ENCODE measurements around the gene HSF2. TPM values are rescaled to one million over a fixed set of nuclear protein-coding genes. Genes with fewer than 3 reads are reported as not detected.

The HSF2 gene
- total RNA-seq, 1 experiment from 2014 or later, result 19.8 TPM

DNA sequence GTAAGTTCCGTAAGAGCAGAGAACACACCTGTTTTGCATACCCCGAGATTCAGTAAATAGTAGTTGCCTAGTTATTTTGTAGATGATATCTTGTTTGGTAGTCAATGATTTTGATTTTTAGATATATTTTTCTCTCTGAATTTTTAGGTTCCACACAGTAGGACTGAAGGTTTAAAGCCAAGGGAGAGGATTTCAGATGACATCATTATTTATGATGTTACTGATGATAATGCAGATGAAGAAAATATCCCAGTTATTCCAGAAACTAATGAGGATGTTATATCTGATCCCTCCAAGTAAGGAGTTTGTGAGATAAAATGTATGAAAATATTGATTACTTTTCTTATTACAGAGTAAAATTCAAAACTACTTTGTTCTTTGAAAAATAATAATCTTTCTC lies 22.6 kb downstream of the HSF2 start (continued):
- TF ChIP-seq, protein P1, sequence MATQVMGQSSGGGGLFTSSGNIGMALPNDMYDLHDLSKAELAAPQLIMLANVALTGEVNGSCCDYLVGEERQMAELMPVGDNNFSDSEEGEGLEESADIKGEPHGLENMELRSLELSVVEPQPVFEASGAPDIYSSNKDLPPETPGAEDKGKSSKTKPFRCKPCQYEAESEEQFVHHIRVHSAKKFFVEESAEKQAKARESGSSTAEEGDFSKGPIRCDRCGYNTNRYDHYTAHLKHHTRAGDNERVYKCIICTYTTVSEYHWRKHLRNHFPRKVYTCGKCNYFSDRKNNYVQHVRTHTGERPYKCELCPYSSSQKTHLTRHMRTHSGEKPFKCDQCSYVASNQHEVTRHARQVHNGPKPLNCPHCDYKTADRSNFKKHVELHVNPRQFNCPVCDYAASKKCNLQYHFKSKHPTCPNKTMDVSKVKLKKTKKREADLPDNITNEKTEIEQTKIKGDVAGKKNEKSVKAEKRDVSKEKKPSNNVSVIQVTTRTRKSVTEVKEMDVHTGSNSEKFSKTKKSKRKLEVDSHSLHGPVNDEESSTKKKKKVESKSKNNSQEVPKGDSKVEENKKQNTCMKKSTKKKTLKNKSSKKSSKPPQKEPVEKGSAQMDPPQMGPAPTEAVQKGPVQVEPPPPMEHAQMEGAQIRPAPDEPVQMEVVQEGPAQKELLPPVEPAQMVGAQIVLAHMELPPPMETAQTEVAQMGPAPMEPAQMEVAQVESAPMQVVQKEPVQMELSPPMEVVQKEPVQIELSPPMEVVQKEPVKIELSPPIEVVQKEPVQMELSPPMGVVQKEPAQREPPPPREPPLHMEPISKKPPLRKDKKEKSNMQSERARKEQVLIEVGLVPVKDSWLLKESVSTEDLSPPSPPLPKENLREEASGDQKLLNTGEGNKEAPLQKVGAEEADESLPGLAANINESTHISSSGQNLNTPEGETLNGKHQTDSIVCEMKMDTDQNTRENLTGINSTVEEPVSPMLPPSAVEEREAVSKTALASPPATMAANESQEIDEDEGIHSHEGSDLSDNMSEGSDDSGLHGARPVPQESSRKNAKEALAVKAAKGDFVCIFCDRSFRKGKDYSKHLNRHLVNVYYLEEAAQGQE (IDR thresholded peaks at IDR 0.05; ENCODE audit: low read depth), result no peak
- TF ChIP-seq RAD21 (IDR thresholded peaks at IDR 0.05; ENCODE audit: low read depth) (no peak), SP1 (IDR thresholded peaks at IDR 0.05; ENCODE audit: low read depth) (no peak), EGR1 (IDR thresholded peaks at IDR 0.05; ENCODE audit: low read depth) (no peak), ZFX (IDR thresholded peaks at IDR 0.05) (no peak), SRF (IDR thresholded peaks at IDR 0.05; ENCODE audit: low read depth) (no peak), POLR2A (IDR thresholded peaks at IDR 0.05; ENCODE audit: borderline replicate concordance, extremely low read depth, insufficient read depth, insufficient read length) (no peak), EZH2 (IDR thresholded peaks at IDR 0.05) (no peak)
- TF ChIP-seq, protein P2, sequence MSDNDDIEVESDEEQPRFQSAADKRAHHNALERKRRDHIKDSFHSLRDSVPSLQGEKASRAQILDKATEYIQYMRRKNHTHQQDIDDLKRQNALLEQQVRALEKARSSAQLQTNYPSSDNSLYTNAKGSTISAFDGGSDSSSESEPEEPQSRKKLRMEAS (IDR thresholded peaks at IDR 0.05), result no peak

DNA sequence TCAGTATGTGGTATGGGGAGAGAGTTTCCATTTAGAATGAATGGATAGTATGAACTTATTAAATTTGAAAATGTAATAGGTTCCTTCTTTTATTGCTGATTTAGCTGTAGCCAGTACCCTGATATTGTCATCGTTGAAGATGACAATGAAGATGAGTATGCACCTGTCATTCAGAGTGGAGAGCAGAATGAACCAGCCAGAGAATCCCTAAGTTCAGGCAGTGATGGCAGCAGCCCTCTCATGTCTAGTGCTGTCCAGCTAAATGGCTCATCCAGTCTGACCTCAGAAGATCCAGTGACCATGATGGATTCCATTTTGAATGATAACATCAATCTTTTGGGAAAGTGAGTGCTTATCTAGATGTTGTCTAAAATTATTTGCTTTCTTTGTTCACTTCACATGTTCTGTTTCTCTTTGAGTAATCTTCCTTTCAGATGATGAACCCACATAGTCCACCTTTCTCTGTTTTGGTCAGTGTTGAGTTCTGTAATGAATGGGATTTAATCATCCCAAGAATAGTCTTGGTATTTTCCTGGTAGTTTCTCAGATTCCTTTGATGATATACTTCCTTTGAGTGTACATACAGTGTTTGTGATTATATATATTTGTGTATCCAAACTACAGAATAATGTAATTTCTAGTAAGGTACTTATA lies 23.3 kb downstream of the HSF2 start:
- H3K36me3 ChIP-seq (ENCODE audit: control insufficient read depth in 1 of 2, insufficient read depth in 2 of 2, low read length in 2 of 2), result peaks cover 25 to 31% of the 10 kb centered on the region in 2 experiments
- no peaks in the 10 kb centered on the region for H4K20me1 ChIP-seq (ENCODE audit: insufficient read depth)
- no peaks in the 10 kb centered on the region for H3K27me3 ChIP-seq (ENCODE audit: insufficient read depth, low read length)
- intact Hi-C loops (cut with micrococcal nuclease), result no loop called here
- DNase-seq (ENCODE audit: low read depth, low spot score), result no peak
- ATAC-seq, result no peak
- no TSS peak for BruUV-seq (replicated peaks)
- ChIA-PET RAD21 (ENCODE audit: low non-redundant PET in 1 of 2, low total read pairs in 2 of 2, uncharacterized antibody in 2 of 2, unreplicated experiment in 2 of 2) (no interaction called here), CTCF (no interaction called here), POLR2A (no interaction called here)
- H3K9ac ChIP-seq (ENCODE audit: low read length), result no peak overlapping the region
- H3K9me2 ChIP-seq (ENCODE audit: insufficient read depth), result no peaks in the 10 kb centered on the region
- H3K4me2 ChIP-seq (ENCODE audit: low read length), result no peak overlapping the region
- H3K27ac ChIP-seq (ENCODE audit: low read depth, low read length), result no peak overlapping the region
- H2AFZ ChIP-seq (ENCODE audit: low read depth, low read length, poor library complexity, severe bottlenecking), result no peak overlapping the region
- no peaks in the 10 kb centered on the region for H3K9me3 ChIP-seq (ENCODE audit: control insufficient read depth in 1 of 2, insufficient read depth in 1 of 2, low read depth in 1 of 2, low read length in 2 of 2)
- no peaks in the 10 kb centered on the region for H3K4me1 ChIP-seq (ENCODE audit: control insufficient read depth in 1 of 2, insufficient read depth in 2 of 2, low read length in 2 of 2)
- no peak overlapping the region for H3K4me3 ChIP-seq (replicated peaks in 1 of 2; ENCODE audit: low read depth in 1 of 2, low read length in 2 of 2)
- no peaks in the 10 kb centered on the region for H3K79me2 ChIP-seq (ENCODE audit: insufficient read depth, low read length)
- TF ChIP-seq JUND (IDR thresholded peaks at IDR 0.05) (no peak), TCF7L2 (IDR thresholded peaks at IDR 0.05; ENCODE audit: borderline replicate concordance, extremely low read depth, insufficient read depth, insufficient read length) (no peak), ELF1 (IDR thresholded peaks at IDR 0.05; ENCODE audit: borderline replicate concordance, low read depth) (no peak), POLR2AphosphoS5 (IDR thresholded peaks at IDR 0.05; ENCODE audit: low read depth, low read length) (no peak), FOSL1 (IDR thresholded peaks at IDR 0.05; ENCODE audit: low read depth) (no peak), SIN3A (IDR thresholded peaks at IDR 0.05; ENCODE audit: low read depth) (no peak), ZNF274 (IDR thresholded peaks at IDR 0.05; ENCODE audit: low read depth, low read length) (no peak)
- TF ChIP-seq, protein P3, sequence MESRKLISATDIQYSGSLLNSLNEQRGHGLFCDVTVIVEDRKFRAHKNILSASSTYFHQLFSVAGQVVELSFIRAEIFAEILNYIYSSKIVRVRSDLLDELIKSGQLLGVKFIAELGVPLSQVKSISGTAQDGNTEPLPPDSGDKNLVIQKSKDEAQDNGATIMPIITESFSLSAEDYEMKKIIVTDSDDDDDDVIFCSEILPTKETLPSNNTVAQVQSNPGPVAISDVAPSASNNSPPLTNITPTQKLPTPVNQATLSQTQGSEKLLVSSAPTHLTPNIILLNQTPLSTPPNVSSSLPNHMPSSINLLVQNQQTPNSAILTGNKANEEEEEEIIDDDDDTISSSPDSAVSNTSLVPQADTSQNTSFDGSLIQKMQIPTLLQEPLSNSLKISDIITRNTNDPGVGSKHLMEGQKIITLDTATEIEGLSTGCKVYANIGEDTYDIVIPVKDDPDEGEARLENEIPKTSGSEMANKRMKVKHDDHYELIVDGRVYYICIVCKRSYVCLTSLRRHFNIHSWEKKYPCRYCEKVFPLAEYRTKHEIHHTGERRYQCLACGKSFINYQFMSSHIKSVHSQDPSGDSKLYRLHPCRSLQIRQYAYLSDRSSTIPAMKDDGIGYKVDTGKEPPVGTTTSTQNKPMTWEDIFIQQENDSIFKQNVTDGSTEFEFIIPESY (IDR thresholded peaks at IDR 0.05; ENCODE audit: extremely low read depth, insufficient replicate concordance, low read length), result no peak
- TF ChIP-seq, protein P1 (IDR thresholded peaks at IDR 0.05; ENCODE audit: low read depth), result no peak

Data from HCT116 (cell line).